Sciatic nerve (tissue), 2 donors: ENCODE measurements around the gene MED25. TPM values are rescaled to one million over a fixed set of nuclear protein-coding genes. Genes with fewer than 3 reads are reported as not detected.

Source experiments
- ATAC-seq: fragments of 200-7000 bp; cut with Tn5 transposase; one replicate; pipeline ENCODE4 v1.9.1; 2020; ENCODE audit warnings: mild to moderate bottlenecking, moderate library complexity
- DNase-seq: peaks from one replicate; pipeline ENCODE4 v3.0.0-alpha.2; 2020; ENCODE audit warnings: low spot score
- intact Hi-C: fragments of 100-400 bp; cut with DNase I; formaldehyde crosslinking; loops from one replicate; pipeline ENCODE4 v1.14.2; 2022
- total RNA-seq: library from RNA; stranded (reverse); fragmentation: NEBNext Ultra II Directional; extraction: Animal tissue kit (Norgen Biotek cat#: 25700); gene quantifications from one replicate; pipeline ENCODE4 v1.2.1, GENCODE V29; 2021
- donor health status: DM: no; HTN: no; CAD: no.
- donor health status: DM: no; HTN: no; CAD: no.

MED25 gene
- total RNA-seq, 1 donor from 2014 or later: 39.7 TPM

DNA sequence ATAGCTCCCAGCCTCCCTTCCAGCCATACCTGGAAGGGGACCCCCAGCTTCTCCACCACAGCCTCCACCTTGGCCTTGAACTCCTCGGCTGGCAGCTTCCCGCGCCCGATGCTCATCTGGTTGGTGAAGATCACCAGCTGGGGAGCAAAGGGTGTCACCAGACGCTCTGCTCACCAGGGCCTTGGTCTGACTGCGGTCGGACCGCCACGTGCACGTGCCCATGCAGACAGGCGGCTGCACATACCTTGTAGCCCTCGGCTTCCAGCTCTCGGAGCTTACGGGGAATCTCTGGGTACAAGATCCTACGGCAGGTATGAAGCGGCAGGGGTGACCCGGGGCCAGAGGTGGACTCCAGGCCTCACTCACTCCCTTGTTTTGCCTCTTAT, 45.8 kb downstream of the MED25 start:
- ATAC-seq (no peak), DNase-seq (peak; percentile 60)
- intact Hi-C loops: loop anchor here (5.0 kb wide), 1 partner anchor 1672 kb away; no protein-coding TSS in a partner anchor

DNA sequence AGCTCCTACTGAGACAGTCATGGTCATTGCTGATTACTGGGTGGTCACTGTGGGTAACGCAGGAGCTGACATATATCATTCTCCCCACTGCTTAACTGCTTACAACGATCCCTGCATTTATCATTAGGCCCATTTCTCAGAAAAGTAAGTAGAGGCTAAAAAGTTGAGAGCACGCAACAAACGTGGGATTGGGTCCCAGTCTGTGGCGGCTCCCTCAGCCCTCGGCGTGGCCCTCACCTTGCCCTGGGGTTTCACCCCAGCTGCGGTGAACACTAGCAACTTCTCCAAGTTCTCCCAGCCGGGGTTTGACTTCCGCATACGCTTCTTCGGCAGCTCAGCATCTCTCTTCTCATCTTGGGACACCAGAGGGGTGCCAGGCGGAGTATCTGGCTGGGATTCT, 46.8 kb downstream of the MED25 start:
- intact Hi-C loops: loop anchor here (5.0 kb wide), 1 partner anchor 1673 kb away; no protein-coding TSS in a partner anchor
- no peak for DNase-seq
- ATAC-seq: no peak

DNA sequence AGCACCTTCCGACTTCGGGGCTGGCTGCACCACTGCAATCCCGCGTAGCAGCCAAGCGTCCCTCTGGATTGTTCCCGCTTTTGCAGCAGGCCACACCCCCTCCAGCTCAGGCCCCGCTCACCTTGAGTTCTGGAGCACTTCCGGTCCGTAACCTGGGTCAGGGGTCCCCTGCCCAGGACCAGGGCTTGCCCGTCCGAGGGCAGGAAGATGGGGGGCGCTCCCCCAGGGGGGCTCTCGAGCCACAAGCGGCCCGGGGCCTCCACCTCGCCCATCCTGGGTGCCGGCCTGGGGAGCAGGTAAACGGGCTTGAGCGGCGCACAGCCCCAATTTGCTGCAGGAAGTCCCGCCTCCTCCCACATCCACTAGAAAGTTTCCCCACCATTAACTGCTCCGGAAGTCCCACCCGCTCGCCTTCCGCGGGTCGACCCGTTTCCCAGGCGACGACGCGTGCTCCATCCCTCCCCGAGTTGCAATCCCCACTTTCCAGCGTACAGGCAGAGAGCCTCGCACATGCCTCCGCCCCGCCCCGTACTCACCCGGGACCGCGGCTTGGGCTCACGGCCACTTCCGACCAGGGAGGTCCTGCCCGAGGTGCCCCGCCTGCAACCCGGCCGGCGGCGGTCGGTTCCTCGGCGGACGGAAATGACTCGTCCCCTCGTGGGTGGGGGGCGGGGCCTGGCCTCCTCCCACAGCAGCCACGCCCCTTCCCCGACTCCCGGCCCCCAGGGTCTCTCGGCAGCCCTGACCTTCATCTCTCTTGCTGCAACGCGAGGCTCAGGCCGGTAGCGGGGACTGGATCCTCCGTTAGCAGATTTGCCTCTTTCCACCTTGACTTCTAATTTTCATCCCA, 49.1 kb downstream of the MED25 start, which contains the start of gene PNKP:
TSS of gene PNKP (minus strand) at position 644 of the 850 bp plus-strand sequence. CDS start at position 272, 372 bp downstream.
- ATAC-seq: peak; percentile 75
- intact Hi-C loops: no loop called here
- peak; percentile 95 for DNase-seq

DNA sequence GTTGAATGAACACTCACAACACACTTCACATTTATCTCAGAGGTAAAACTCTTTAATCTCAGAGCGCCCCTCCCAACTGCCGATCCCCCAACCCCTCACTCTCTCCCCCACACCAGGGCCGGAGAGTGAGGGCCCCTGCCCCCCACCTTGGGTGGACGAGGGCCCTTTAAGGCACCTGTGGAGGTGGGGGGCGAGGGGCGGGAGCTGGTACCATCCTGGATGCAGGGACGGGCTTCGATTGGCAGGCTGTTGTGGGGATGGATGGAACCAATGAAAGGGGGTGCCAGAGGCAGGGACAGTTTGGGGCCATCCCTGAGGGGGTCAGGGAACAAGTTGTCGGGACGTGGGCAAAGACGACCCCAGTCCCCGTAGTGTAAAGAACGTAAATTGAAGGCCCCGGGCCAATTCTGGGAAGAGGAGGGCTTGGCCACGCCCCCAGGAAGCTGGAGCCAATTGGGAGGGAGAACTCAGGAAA, 51.0 kb downstream of the MED25 start:
- ATAC-seq (peak; percentile 7), DNase-seq (peak; percentile 97)
- intact Hi-C loops: no loop called here

DNA sequence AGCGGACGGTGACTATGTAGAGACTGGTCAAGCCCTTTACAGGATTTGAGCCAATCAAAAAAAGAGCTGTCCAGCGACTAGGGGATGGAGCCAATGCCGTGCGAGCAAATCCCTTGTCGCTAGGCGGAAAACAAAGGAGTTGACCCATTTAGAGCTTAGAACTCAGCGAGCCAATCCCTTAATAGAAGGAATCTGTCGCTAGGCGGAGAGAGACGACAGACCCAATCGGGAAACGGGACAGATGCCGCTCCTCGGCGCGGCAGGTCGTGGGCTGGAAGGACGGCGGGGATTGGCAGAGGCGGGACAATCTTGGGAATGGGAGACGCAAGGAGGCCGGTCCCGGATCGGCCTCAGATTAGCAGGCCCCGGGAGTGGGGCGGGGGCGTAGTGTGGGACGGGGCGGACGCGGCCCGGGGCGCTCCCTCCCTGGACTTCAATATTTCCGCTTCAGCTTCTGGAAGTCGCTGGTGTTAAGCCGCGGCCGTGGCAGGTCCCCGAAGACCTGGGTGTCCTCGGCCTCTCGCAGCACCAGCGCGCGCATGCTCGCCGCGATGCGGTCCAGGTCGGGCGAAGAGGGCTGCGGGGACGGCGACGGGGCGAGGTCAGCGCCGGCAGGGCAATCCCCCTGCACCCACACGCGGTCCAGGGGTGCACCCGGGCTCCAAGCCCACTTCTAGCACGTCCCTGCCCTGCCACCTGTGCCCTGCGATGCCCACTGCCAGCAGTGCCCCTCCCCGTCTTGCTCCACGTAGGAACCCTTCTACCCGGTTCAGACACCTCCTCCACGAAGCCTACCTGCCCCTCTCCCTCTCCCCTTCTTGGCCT, 51.6 kb downstream of the MED25 start:
- DNase-seq: peak; percentile 98
- ATAC-seq: peak; percentile 85
- intact Hi-C loops: no loop called here

DNA sequence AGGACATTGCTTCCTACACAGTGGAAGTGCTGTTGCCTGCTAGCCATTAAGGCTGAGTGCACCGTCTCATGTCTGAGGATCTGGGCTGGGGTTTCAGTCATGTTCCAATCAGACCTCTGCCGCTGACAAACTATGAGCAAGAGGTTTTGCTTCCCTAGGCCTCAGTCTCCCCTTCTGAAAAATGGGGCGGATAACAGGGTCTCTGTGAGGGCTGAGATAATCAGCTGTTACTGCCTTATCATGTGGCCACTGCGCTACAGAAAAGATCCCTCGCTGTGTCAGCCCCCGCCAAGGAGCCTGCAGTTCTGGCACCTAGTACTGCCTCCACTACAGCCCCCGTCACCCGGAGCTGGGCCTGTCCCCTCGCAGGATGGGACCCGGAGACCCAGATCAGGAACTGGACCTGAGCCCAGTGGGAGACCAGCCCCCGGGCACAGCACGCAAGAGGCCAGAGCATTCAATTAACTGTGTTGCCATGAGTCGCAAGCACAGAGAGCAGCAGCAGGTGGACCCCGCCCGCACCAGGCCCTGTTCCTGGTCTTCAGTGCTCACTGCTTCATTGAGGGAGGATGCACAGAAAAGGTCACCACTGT, 52.3 kb downstream of the MED25 start:
- intact Hi-C loops: no loop called here
- ATAC-seq: no peak
- DNase-seq: no peak

DNA sequence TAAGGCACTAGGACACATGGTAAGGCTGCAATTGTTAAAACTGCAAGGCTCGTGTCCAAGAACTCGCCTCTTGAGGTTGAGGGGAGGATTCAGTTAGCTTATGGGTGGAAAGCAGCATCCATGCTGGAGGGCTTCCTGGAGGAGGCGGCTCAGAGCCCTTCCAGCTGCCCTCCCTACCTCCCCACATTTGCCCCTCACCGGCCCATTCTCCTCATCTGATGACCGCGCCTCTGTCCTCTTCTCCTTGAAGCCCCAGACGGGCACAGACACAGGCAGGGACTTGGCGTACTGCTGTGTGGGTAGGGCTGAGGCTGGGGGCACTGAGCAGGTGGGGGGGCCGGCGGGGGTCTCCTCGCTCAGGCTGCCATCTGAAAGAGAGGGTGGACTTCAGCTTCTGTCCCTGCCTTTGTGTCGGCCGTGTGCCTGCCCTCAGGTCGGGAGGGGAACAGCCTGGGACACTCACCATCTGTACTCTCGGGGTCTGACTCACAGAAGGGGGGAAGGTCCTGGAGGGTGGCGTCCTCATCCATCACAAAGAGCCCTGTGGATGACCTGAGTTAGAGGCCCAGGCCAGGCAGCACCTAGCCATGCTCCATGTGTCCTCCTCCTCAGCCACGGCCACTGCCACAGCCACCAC, 53.4 kb downstream of the MED25 start:
- intact Hi-C loops: no loop called here
- DNase-seq: no peak

DNA sequence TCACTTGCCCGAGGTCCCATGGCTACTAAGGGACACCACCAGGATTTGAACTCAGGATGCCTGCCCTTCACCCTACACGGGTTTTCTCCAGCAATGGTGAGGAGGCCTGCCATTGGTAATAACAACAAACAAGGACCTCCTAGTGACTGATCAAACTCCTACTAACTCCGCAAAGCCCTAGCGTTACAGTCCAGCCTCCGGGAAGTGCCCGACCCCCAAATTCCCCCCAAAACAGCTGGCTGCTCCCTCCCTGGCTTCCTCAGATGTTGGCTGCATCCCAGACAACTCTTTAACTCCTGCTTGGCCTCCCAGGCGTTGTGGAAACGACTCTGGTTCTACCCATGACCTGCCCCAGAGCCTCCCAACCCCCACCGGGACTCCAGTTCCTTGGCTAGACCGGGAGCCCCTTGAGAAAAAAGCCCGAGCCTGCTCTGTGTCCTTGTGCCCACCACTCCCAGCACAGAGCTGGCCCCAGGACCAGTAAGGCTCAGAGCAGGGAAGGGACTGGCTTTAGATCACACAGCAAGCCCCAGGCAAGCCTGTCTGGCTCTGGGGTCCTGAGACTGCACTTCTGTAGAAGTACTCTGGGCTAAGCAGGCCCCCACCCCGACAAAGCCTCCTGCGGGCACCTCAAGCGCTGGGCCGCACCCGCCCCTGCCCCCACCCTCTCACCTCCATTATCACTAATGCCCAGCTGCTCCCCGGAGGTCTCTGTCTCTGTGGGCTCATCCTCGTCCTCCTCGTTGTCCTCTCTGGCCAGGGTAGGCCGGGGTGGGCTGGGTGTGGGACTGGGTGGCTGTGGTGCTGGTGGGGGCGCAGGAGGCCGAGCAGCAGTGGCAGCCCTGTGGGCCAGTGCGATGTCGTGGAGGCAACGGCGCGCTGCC, 54.4 kb downstream of the MED25 start:
- no peak for DNase-seq
- ATAC-seq: no peak
- intact Hi-C loops: no loop called here

More for the DNA sequence above, 53.4 kb downstream of the MED25 start:
- no peak for ATAC-seq

DNA sequence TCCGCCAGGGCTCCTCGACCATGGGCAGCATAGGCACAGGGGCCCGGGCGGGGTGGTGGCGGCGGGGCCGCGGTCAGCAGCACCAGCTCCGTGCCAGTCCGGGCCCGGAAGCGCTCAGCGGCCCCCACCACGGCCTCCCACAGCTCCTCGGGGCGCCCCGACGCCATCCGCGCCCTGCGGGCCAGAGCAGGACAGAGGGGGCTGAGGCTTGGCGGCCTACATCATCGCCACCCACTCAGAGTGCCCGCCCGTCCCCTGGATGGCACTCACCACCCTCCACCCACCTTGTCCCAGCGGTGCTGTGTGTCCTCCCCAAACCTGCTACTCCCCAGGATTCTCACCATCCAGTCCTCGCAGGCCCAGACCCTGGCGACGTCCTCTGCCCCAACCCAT, 55.0 kb downstream of the MED25 start:
- intact Hi-C loops: no loop called here
- ATAC-seq (no peak), DNase-seq (no peak)

DNA sequence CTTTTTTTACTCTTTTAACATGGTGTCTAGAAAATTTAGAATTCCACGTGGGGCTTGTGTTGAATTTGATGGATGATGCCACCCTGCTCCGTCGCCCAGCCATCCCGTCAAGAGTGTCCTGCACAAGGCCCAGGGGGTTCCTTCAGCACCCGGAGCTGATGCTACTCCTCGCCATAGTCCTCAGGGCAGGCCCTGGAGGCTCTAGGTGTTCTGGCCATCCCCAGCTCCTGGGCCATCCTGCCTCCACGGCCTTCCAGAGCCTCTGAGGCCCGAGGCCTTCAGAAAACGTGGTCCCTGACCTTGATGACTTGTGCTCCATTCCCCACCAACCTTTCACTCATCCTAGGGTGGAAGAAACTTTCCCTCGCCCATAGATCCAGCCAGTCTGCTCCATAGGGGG, 55.7 kb downstream of the MED25 start:
- no peak for ATAC-seq
- intact Hi-C loops: no loop called here
- no peak for DNase-seq

DNA sequence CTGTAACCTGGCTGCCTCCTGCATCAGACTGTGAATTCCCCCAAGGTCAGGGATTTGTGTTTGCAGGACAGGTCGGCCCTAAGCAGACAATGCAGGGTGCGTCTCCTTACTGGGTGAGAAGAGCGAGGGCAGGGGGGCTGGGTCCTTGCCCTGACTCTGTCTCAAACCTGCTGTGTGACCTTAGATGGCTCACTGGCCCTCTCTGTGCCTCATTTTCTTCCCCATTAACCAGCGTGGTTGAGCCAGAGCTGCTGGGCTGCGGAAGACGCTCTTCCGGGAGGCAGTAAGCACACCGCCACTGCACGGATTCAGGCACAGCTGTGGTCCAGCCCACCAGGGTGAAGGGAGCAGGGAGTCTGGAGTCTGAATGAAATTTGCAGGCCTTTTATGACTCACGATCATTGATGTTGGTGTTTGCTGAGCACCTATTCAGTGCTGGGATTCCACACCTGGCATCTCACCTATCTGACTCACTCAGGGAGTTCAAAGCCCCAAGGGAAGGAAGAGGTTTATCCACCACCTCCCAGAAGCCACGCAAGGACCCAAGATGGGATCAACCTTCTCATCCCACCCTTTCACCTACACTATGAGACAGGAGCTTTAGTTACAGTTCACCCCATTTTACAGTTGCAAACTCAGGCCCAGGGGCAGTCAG, 56.5 kb downstream of the MED25 start:
- DNase-seq (no peak), ATAC-seq (no peak)
- intact Hi-C loops: no loop called here

DNA sequence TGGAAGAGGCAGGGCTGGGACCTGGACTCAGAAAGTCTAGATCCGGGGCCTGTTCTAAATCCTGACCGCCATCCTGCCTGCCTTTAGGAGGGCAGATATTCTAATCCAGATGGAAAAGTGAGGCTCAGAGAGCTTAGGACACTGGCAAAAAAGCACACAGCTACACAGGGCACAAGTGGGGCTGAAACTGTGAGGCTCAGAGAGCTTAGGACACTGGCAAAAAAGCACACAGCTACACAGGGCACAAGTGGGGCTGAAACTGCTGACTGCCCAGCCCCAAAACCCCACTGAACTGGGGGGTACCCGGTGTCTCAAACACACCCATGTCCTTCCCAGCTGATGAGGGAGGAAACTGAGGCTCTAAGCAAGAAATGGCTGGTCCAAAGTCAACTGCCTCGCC, 57.1 kb downstream of the MED25 start:
- DNase-seq: no peak
- no peak for ATAC-seq
- intact Hi-C loops: no loop called here

DNA sequence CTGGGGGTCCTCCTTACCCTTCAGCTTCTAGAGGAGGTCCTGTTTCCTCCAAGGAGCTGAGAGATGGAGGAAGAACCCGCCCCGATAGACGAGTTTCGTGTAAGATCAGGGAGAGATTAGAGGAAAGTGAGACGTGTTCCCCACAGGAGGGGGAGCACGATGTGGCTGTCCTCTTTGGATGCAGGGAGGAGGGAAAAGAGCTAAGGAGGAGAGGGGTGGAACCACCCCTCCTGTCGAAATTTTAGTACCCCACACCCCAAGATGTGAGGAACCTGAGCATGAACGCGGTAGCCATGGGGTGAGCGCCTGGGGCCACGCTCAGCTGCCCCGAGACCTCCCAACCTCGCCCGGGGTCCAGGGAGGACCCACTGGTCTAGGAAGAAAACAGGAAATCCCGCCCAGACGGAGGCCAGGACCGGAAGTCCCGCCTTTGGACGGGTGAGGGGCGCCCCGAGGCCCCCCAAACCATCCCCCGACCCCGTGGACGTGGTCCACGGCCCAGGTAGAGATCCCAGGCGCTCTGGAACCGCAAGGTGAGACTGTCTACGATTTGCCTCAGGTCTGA, 57.9 kb downstream of the MED25 start:
- DNase-seq (peak; percentile 88), ATAC-seq (peak; percentile 2)
- intact Hi-C loops: no loop called here

DNA sequence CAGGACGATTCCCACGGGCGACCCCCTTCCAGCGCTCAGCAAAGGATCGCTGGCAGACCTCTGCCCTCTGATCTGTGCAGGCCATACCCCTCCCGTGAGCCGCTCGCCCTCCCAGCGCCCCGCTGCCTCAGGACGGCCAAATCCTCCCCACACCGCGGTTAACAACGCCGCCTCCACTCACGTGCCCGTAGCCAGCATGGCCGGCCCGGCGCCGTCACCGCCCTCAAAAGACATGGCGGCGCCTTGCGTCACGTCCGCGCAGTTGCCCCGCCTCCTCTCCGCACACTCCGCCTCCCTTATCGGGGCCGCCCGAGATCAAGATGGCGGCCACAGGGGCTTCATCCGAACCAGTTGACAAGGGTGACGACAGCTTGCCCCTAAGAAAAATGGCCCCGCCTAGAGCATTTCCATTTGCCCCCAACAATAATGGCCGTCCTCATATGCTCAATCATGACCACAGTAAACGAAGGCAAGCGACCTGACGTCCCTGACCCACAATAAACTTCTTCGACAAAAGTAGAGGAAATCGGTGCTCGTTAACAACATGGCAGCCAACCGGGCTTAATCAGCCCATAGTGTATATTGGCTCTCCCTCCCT, 58.4 kb downstream of the MED25 start:
- peak; percentile 98 for DNase-seq
- ATAC-seq: peak; percentile 85
- intact Hi-C loops: no loop called here

DNA sequence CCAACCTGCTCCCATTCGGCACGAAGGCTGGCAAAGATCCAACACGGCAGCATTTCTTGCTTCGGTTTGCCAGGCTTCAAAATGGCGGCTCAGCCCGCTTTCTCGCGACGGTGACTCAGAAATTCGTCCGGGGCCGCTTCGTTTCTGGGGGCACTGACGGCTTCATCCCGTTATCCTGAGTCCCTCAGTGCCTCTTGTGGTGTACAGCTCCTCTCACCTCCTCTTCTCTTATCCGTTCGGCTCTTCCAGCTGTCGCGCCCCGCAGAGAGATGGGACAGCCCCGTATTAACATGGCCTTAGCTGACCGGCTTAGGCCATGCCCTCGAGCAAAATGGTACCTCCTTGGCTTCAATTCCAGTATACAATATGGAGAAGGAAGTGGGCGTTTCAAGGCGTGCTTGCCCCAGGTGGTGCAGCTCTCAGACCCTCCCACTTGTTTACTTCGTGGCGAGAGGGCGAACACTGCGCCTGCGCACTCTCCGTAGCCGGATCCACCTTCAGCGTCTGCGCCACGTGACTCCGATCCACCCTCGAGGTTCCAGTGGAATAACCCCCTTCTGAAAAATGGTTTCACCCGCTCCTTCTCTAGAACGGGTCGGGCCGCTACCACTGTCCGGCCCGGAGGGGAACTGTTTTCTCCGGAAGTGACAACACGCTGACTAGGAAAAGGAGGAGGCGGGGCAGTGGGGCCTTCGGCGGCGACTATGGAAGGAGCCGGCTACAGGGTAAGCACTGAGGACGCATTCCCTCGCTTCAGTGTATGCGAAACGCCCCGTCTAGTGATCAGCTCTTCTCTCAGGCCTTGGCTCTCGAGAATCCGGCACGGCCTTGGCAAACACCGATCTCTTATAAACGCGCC, 59.2 kb downstream of the MED25 start, which contains the start of the genes AKT1S1 and TBC1D17:
TSS of gene AKT1S1 (minus strand) at position 336 of the 859 bp plus-strand sequence. CDS start 4,060 bp downstream, outside the sequence.
TSS of gene TBC1D17 (plus strand) at position 683 of the 859 bp plus-strand sequence. CDS start at position 705, 22 bp downstream.
- intact Hi-C loops: no loop called here
- DNase-seq (peak; percentile 99), ATAC-seq (peak; percentile 87)
